Transverse colon (tissue), 3 donors: ENCODE data around the gene PPP1R37.

Experiments used
- POLR2A ChIP-seq: fragments of 450-650 bp; IDR thresholded peaks from one replicate; pipeline ENCODE4 v1.6.1; 2016; ENCODE audit warnings: antibody characterized with exemption, mild to moderate bottlenecking, moderate library complexity
- TF ChIP-seq, protein P1 (sequence below), 5 experiments: fragments of 200-600 bp in 3 of 5; fragments of 450-650 bp in 2 of 5; sonication (generic) in 3 of 5; IDR thresholded peaks; 1 replicate in 2 of 5; 2 replicates in 3 of 5; pipeline ENCODE4 v1.5.1; 2016 to 2017; ENCODE audit warnings: antibody characterized with exemption in 5 of 5, inconsistent platforms in 3 of 5, mild to moderate bottlenecking in 2 of 5, moderate library complexity in 1 of 5

DNA sequence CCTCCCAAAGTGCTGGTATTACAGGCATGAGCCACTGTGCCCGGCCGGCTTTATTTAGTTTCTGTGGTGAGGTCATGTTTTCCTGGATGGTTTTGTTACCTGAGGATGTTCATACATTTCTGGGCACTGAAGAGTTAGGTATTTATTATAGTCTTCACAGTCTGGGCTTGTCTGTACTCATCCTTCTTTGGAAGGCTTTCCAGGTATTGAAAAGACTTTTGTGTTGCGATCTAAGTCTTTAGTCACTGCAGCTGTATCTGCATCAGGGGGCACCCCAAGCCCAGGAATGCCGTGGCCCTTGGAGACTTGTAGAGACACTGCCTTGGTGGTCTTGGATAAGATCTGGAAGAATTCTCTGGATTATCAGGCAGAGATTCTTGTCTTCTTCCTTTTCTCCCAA is 98.4 kb downstream of the PPP1R37 start:
- TF ChIP-seq, protein P1, sequence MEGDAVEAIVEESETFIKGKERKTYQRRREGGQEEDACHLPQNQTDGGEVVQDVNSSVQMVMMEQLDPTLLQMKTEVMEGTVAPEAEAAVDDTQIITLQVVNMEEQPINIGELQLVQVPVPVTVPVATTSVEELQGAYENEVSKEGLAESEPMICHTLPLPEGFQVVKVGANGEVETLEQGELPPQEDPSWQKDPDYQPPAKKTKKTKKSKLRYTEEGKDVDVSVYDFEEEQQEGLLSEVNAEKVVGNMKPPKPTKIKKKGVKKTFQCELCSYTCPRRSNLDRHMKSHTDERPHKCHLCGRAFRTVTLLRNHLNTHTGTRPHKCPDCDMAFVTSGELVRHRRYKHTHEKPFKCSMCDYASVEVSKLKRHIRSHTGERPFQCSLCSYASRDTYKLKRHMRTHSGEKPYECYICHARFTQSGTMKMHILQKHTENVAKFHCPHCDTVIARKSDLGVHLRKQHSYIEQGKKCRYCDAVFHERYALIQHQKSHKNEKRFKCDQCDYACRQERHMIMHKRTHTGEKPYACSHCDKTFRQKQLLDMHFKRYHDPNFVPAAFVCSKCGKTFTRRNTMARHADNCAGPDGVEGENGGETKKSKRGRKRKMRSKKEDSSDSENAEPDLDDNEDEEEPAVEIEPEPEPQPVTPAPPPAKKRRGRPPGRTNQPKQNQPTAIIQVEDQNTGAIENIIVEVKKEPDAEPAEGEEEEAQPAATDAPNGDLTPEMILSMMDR (IDR thresholded peaks at IDR 0.05), result no peak
- TF ChIP-seq POLR2A, result no peak
